GM21576 (cell line): ENCODE data around the gene CTDP1.

Experiments used
- ATAC-seq: cut with Tn5 transposase; IDR thresholded peaks from one replicate; pipeline ENCODE4 v1.9.1; 2021; ENCODE audit warnings: mild to moderate bottlenecking, moderate library complexity; ENCODE audit not compliant: unreplicated experiment

Gene CTDP1

DNA sequence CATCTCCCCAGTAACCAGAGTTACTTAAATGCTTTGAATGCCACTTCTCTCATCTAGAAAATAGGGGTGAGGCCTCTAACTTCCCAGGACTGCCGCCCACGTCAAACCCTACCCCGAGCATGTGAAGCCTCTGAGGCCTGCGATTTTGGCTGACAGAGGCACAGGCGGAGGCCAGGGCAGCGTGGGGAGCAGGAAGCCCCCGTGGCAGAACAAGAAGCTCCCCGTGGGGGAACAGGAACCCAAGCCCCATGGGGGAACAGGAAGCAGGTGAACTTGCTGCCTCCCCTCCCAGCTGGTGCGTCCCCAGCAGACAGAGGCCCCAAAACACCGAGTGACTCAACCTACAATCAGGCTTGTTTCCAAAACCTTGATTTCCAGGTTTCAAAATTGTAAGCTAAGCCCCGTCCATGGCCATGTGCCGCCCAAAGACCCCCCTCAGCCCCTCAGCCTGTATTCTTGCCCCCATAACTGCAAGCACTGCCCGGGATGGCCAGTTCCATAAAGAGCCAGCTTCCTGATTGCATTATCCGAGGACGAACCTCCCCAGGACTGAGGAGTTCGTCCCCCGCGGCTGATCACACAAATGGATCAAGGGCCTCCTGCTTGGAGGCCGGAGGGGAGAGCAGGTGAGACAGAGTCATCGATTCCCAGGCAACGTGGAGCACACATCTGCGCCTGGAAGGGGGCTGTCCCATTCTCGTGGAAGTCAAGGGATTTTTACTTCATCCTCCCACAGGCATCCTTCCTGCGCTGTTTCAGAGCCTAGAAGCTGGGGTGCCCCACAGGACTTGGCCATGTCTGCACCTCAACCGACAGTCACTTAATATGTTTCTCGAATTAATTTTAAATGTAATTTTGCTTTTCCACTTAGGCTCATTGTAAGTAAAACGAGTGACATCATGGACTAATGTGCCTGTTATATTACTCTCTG is 36.3 kb upstream of the CTDP1 start:
- ATAC-seq, result no peak

DNA sequence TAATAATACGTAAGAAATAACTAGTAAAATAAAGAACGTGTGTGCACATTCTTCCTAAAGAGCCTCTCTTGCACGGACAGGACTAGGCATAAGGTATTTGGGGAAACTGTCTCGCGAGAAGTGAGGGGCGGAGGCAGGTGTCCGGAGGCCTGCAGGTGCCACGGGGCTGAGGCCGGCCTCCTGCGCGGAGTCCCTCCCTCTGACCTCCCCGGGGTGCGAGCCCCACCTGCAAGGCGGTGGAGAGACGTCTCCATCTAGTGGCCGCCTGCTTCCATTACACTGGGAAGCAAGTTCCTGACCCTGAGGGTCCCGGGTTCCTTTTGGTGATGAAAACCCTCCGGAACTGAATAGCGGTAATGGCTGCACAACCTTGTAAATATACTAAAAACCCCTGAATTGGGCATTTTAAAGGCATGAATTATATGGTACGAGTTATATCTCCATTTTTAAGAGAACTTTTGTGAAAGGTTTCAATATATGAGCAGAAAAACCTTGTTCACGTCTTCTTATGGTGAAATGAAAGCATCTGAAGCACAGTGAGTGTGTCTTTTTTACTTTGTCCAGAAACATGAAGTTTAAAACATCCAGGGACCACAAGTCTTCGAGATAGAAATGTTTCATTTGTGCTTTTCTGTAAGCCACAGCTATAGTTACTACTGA is 35.5 kb upstream of the CTDP1 start:
- ATAC-seq, result peak; percentile 84

DNA sequence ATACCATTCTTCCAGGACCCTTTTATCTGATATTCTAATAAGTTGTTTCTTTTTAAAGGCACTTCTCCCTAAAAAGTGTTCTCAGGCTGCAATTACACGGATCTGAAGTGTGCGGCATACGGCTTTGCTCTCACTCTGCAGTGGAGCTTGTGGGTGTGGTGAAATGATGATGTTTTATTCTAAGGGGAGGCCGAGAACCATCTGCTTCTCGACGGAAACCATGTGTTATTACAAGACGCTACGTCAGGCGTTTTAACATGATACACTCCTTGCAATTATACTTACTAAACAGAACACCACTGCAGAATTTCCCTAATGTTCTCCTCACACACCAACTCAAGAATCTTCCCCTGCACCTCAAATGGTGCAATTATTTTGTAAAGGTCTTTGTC is 34.9 kb upstream of the CTDP1 start:
- no peak for ATAC-seq

DNA sequence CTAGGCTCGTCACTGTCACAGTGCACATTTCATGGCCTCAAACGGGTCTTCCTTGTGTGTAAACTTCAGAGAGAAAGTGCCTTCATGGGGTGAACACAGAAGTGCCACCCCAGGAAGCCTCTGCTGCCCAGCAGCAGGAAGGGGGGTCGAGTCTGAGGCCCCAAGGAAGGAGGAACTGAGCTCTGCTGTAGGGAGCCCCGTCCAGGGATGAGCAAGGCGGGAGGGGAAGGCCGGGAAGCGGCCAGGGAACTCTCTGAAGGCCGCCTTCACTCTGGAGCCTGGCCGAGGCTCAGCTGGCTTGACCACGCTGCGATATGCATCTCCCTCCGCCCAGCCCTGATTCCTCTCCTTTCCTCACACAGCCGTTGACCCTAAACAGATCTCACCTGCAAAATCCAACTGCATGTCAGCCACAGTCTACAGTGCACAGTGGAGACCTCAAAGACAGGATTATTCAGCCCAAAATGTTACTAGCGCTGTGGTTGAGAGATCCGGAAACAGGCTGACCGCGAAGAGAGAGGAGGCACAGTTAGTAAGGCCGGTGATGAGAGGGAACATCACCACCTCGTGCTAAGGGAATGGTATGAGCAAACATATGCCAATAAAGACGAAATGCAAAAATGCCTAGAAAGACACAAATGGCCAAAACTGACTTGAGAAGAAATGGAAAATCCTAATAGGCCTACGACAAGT is 34.2 kb upstream of the CTDP1 start:
- ATAC-seq, result no peak

DNA sequence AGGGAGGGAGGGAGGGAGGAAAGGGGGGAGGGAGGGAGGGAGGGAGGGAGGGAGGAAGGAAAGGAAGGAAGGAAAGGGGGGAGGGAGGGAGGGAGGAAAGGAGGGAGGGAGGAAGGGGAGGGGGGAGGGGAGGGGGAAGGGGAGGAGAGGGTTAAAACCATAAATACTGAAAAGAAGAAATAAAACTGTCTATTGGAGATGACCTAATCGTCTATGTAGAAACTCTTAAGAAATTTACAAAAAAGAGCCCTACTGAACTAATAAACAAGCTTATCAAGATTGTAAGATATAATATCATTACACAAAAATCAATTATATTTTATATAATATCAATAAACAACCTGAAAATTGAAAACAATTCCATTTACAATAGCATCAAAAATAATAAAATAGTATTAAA is 32.3 kb upstream of the CTDP1 start:
- no peak for ATAC-seq

DNA sequence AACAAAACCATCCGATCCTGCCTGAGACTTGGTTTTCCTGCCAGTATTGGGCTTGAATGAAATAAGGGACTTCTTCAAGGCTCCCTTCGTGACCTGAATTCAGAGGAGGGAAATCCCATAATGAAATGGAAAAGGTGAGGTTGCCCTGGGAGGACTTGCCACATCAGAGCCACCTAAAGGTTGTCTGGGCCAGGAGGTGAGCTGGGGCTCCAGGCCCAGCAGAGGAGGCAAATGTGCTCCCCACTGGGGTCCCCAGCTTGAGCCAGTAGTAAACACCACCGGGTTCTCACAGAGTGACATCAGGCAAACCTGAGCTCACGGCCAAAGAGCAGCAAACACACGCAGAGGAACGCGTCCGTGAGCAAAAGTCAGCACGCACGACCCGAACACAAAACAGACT is 28.6 kb upstream of the CTDP1 start:
- ATAC-seq, result no peak

DNA sequence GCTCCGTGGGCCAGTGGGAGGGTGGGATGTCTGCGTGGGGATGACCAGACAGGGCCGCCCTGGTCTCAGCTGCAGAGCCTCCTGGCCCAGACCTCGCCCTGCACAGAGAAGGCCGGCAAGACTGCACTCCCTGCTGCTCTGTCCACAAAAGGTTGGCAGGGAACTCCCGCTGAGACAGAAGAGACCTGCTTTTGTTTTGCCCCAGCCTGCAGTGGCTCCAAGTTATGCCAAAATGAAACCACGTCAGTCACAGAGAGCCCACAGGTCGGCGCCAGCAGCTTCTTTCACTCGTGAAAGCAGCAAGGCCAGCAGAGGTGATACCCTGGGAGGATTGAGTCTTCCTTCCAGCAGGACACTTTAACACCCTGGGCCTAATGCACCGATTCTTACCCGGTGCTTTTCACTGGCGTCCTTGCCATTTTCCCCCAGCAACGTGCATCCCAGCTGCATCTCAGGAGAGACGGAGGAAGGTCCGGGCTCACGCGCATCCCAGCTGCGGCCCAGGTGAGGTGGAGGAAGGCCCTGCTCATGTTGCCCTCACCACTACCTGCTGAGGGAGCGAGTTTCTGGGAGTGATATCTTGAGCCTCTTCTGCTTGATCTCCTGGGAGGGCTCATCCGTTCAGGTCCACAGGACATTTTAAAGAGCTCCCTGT is 22.1 kb upstream of the CTDP1 start:
- ATAC-seq, result no peak

DNA sequence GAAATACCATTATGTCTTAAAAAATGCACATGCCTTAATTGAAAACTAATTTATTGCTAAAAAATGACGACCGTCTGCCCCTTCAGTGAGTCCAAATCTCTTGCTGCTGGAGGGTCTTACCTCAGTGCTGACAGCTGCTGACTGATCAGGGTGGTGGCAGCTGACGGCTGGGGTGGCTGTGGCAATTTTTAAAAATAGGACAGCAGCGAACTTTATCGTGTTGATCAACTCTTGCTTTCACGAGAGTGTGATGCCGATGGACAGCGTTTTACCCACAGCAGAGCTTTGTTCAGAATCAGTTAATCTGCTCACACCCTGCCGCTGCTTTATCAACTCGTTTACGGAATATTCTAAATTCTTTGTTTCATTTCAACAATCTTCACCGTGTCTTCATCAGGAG is 21.2 kb upstream of the CTDP1 start:
- no peak for ATAC-seq

DNA sequence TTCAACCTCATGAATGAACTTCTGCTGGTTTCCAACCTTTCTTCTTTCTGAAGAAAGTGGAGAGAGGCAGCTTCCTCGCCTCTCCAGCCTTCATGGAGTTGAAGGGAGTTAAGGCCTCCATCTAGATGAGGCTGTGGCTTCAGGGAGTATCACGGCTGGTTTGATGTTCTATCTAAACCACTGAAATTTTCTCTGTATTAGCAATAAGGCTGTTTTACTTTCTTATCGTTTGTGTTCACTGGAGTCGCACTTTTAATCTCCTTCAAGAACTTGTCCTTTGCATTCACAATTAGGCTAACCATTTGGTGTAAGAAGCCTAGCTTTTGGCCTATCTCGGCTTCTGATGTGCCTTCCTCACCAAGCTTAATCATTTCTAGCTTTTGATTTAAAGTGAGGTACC is 19.9 kb upstream of the CTDP1 start:
- ATAC-seq, result no peak

DNA sequence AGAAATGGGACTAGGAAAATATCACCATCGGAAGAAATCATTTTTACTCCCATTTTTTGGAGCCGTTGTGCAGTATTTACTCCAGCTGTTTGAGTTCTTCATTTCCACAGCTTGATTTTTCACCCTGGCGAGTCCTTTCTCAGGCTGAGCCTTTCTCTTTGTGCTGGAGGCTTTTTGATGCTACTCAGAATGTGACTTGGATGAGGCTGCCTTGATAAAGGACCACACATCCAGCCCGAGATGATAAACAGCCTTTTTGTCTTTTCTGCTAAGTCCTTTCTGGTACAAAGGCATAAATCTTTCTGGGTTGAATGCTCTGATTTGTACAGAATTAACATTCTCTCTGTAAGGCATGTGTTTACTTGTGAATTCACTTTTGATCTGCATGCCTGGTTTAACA is 17.6 kb upstream of the CTDP1 start:
- ATAC-seq, result no peak

DNA sequence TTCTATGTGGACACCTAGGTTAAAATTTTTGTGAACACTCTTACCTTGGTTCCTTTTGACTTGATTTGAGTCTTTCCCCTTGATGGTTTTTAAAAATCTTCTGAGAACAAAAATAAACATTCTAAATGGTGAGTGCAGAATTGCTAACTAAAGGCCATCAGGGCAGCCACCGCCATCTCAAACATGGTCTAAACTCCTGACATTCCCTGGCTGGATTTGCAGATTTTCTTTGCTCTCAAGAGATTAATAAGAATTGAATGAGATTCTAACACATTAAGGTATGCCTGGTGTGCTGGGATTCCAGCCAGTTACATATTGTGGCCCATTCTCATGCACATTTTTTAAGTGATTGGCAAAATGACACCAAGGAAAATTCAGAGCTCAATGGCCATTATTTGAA is 17.2 kb upstream of the CTDP1 start:
- ATAC-seq, result no peak

DNA sequence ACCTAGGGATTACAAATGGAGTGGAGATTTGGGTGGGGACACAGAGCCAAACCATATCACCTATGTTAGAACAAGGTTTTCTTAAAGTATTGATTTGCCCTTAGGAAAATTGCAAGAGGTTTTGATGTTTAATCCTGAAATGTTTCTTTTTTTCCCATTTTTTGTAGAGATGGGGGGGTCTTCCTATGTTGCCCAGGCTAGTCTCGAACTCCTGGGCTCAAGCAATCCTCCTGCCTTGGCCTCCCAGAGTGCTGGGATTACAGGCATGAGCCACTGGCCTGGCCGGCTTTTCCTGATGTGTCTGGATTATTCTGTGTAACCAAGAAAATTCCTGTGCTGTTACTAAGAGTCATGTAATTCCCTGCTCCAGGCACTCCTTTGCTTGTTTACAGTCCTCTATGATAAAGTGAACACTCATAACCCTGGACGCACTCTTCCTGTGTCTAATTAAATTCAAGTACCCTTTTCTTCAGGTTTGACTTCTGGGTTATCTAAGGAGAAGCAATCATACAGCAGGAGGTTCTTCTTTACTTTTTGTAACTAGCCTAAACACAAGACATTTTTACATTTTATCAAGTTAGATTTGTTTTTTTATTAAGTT is 15.0 kb upstream of the CTDP1 start:
- no peak for ATAC-seq

DNA sequence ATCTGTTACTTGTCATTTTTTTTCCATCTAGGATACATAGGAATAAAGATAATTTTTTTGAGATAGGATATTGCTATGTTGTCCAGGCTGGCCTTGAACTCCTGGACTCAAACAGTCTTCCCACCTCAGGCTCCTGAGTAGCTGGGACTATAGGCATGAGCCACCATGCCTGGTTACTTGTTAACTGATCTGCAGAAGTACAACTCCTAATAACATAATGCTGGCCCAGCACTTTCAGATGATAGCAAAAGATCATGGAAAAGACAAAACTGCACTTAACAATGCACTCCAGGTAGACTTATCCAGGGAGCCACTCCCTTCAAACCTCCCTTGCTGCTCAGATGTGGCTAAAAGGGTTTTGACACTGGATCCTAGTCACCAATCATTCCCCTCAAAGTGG is 11.4 kb upstream of the CTDP1 start:
- no peak for ATAC-seq

DNA sequence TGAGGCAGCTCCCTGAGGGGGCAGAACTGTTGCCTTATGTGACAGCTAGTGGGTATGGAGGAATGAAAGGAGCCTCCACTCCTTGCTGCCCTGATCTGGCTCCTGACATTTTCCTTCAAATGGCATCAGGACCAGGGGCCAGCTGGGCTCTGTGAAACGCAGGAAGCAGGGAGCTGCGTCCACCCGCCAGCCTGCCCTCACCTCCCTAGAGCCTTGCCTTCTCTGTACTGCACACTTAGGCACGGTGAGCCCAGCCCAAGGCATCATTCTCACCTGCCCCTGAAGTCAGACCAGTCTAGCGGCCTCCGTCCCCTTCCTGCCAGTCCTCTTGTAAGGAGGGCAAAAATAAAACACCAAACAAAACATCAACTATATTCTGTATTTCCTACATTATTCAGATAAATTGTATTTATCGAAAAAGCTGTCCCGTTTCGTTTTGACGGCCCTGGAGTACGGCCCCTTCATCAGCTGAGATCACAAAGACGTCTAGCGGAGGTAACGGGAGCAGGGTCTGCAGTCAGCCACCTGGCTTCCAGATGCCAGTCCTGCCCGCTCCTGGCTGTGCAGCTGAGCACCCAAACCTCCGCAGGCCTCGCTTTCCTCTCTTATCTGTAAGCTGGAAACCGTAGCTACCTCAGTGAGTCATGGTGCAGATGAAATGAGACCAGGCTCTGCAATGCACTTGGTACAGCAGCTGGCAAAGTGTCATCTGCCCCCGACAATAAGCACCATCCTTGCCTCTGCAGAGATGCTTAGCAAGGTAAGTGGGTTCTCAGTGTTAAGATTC is 6.9 kb upstream of the CTDP1 start:
- no peak for ATAC-seq

DNA sequence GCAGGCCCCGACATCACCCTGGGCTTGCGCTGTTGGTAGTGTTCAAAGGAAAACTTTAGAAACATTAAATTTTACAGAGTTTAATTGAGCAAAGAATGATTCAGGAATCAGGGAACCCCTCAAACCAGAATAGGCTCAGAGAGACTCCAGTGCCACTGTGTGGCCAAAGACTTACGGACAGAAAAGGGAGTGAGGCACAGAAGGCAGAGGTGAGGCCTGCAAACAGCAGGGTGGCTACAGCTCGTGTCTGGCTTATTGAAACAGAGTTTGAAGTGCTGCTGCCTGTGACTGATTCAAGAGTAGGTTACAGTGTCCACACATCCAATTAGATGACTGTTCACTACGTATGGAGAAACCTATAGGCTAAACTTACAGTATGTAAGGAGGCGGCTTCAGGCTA is 2.4 kb upstream of the CTDP1 start:
- ATAC-seq, result no peak

DNA sequence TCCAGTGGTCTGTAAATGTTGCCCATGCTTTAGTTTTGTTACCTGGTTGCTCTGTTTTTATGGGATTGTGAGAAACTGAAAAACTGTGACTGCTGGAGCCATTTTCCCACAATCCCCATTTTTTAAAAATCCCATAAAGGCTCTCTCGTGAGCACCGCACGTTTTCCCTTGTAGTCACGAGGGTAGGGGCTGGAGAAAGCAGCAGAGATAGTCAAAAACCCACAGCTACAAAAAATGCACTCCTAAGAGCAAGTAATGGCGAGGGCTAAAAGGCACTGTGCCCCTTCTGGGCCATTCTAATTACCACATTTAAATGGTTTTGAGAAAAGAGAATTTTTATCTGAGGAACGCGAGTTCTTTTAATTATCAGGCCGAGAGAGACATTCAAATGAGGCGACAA is 1.8 kb upstream of the CTDP1 start:
- ATAC-seq, result no peak

DNA sequence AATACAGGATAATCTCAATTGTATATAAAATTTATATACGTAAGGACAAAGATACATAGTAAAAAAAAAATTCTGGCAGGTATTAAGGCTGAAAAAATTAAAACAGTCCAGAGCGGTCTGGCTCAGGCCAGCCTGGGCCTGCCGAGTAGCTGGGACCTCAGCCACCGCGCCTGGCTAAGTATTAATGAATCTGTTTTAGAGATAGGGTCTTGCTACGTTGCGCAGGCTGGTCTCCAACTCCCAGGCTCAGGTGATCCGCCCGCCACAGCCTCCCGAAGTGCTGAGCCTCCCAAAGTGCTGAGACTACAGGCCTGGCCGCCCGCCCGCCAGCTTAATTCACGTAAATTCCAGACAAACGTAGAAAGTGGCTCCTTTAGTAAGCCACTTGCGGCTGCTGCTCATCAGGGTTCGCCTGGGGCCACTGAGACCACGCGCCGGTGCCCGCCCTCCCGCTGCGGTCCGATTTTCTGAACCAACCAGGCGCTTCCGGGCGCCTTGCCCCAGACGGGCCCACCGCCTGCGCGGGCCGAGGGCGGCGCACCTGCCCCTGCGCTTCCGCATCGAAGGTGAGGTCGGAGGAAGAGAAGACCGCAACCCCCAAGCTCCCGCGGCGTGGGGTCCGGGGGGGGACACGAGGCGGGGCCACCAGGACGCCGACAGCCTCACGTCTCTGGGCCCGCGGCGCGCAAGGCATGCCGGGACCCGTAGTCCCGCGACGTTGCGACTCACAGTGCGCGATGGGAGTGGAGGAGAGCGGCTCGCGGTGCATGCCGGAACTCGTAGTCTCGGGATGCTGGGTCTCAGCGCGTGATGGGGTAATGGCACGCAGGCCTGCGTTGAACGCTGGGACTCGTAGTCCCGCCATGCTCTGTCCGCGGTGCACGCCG is 695 bp upstream of the CTDP1 start:
- peak; percentile 93 for ATAC-seq

DNA sequence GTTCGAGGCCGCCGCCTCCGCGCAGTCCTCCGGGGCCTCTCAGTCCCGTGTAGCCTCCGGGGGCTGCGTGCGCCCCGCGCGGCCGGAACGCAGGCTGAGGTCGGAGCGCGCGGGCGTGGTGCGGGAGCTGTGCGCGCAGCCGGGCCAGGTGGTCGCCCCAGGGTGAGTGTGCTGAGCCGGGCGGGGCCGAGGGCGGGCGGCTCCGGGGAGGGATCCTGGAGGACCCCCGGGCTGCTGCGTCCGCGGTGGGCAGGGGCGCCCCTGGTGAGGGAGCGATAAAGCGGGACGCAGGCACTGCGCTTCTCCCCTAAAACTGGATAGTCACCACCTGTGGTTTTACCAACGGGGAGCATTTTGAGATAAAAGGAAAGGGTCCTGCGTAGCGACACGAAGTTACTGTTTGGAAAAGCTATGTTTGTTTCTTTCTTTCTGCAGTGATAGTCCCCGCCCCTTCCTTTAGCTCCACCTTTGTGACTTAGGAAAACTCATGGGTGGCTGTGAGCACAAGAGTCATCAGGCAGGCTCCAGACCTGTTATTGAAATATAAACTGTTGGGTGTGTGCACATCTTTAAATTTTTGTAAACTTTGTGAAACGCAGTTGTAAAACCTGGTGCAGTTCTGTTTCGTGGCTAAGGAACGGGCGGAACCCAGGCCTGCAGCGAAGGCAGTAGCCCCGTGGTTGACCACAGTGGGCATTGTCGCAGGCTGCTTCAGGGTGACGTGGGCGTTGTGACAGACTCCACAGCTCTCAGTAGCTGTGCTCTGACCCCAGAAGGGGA is 687 bp downstream of the CTDP1 start:
- ATAC-seq, result no peak
